ENCODE data around the gene NDST4. TPM values are rescaled to one million over a fixed set of nuclear protein-coding genes. Genes with fewer than 3 reads are reported as not detected.

Gene NDST4
- total and polyA plus RNA-seq, 5 donors, result not detected

- intact Hi-C loops (cut with DNase I), result no loop called here
- 79% methylated on average over 1 of the region's 1 CpG for WGBS
- ATAC-seq (no peak), DNase-seq (no peak)
- Histone ChIP-seq H3K9me3 (ENCODE audit: control insufficient read depth, low read length) (no peaks in the 10 kb centered on the region), H3K4me3 (ENCODE audit: low read length) (no peak overlapping the region), H3K4me1 (ENCODE audit: control insufficient read depth, insufficient read depth, low read length) (no peaks in the 10 kb centered on the region), H3K27ac (ENCODE audit: low read length) (no peak overlapping the region), H3K27me3 (ENCODE audit: control insufficient read depth, insufficient read depth) (no peaks in the 10 kb centered on the region)
Measured at GRCh38 chr4:115119804-115120352, 6.5 kb upstream of the NDST4 start.

GRCh38 chr4:115117651-115118050 is 4.2 kb upstream of the NDST4 start:
- no peaks in the 10 kb centered on the region for H3K27me3 ChIP-seq (ENCODE audit: control insufficient read depth, insufficient read depth)
- intact Hi-C loops (cut with DNase I), result no loop called here
- H3K9me3 ChIP-seq (ENCODE audit: control insufficient read depth, low read length), result no peaks in the 10 kb centered on the region
- H3K4me3 ChIP-seq (ENCODE audit: low read length), result no peak overlapping the region
- no peak for ATAC-seq
- no peaks in the 10 kb centered on the region for H3K4me1 ChIP-seq (ENCODE audit: control insufficient read depth, insufficient read depth, low read length)
- no peak overlapping the region for H3K27ac ChIP-seq (ENCODE audit: low read length)
- no peak for DNase-seq
- 47% methylated on average over 3 of the region's 3 CpGs for WGBS

GRCh38 chr4:115110191-115111181 is 2.9 kb downstream of the NDST4 start:
- ATAC-seq, result no peak
- Histone ChIP-seq H3K27me3 (ENCODE audit: control insufficient read depth, insufficient read depth) (no peaks in the 10 kb centered on the region), H3K9me3 (ENCODE audit: control insufficient read depth, low read length) (no peaks in the 10 kb centered on the region), H3K27ac (ENCODE audit: low read length) (no peak overlapping the region), H3K4me3 (ENCODE audit: low read length) (no peak overlapping the region), H3K4me1 (ENCODE audit: control insufficient read depth, insufficient read depth, low read length) (no peaks in the 10 kb centered on the region)
- WGBS, result 55% methylated on average over 4 of the region's 4 CpGs
- intact Hi-C loops (cut with DNase I), result no loop called here
- no peak for DNase-seq

GRCh38 chr4:115108850-115109249 is 4.6 kb downstream of the NDST4 start:
- DNase-seq, result no peak
- ATAC-seq, result no peak
- intact Hi-C loops (cut with DNase I), result no loop called here
- H3K4me3 ChIP-seq (ENCODE audit: low read length), result no peak overlapping the region
- H3K4me1 ChIP-seq (ENCODE audit: control insufficient read depth, insufficient read depth, low read length), result no peaks in the 10 kb centered on the region
- H3K27me3 ChIP-seq (ENCODE audit: control insufficient read depth, insufficient read depth), result no peaks in the 10 kb centered on the region
- H3K9me3 ChIP-seq (ENCODE audit: control insufficient read depth, low read length), result no peaks in the 10 kb centered on the region
- H3K27ac ChIP-seq (ENCODE audit: low read length), result no peak overlapping the region

- intact Hi-C loops (cut with DNase I), result no loop called here
- Histone ChIP-seq H3K27ac (ENCODE audit: low read length) (no peak overlapping the region), H3K4me1 (ENCODE audit: control insufficient read depth, insufficient read depth, low read length) (no peaks in the 10 kb centered on the region), H3K27me3 (ENCODE audit: control insufficient read depth, insufficient read depth) (no peaks in the 10 kb centered on the region), H3K4me3 (ENCODE audit: low read length) (no peak overlapping the region), H3K9me3 (ENCODE audit: control insufficient read depth, low read length) (no peaks in the 10 kb centered on the region)
- ATAC-seq (no peak), DNase-seq (no peak)
Measured at GRCh38 chr4:115107411-115107810, 6.0 kb downstream of the NDST4 start.

- intact Hi-C loops (cut with DNase I), result no loop called here
Measured at GRCh38 chr4:115101675-115102074, 11.7 kb downstream of the NDST4 start.

GRCh38 chr4:115090483-115091075 is 22.8 kb downstream of the NDST4 start:
- intact Hi-C loops (cut with DNase I), result no loop called here
- no peak for ATAC-seq
- WGBS, result 6% methylated on average over 4 of the region's 4 CpGs

More at GRCh38 chr4:115101675-115102074, 11.7 kb downstream of the NDST4 start:
- Histone ChIP-seq H3K27ac (ENCODE audit: low read length) (no peak overlapping the region), H3K4me1 (ENCODE audit: control insufficient read depth, insufficient read depth, low read length) (no peaks in the 10 kb centered on the region), H3K4me3 (ENCODE audit: low read length) (no peak overlapping the region), H3K9me3 (ENCODE audit: control insufficient read depth, low read length) (no peaks in the 10 kb centered on the region), H3K27me3 (ENCODE audit: control insufficient read depth, insufficient read depth) (no peaks in the 10 kb centered on the region)
- no peak for ATAC-seq
- 49% methylated on average over 3 of the region's 3 CpGs for WGBS
- no peak for DNase-seq

GRCh38 chr4:115082633-115083032 is 30.8 kb downstream of the NDST4 start:
- Histone ChIP-seq H3K4me3 (ENCODE audit: low read length) (no peak overlapping the region), H3K27me3 (ENCODE audit: control insufficient read depth, insufficient read depth) (no peaks in the 10 kb centered on the region), H3K9me3 (ENCODE audit: control insufficient read depth, low read length) (no peaks in the 10 kb centered on the region), H3K4me1 (ENCODE audit: control insufficient read depth, insufficient read depth, low read length) (no peaks in the 10 kb centered on the region), H3K27ac (ENCODE audit: low read length) (no peak overlapping the region)
- intact Hi-C loops (cut with DNase I), result no loop called here
- no peak for ATAC-seq
- 77% methylated on average over 2 of the region's 2 CpGs for WGBS
- DNase-seq, result no peak

More at GRCh38 chr4:115090483-115091075, 22.8 kb downstream of the NDST4 start:
- no peaks in the 10 kb centered on the region for H3K9me3 ChIP-seq (ENCODE audit: control insufficient read depth, low read length)
- H3K27ac ChIP-seq (ENCODE audit: low read length), result no peak overlapping the region
- no peaks in the 10 kb centered on the region for H3K27me3 ChIP-seq (ENCODE audit: control insufficient read depth, insufficient read depth)
- no peak for DNase-seq
- H3K4me3 ChIP-seq (ENCODE audit: low read length), result no peak overlapping the region
- no peaks in the 10 kb centered on the region for H3K4me1 ChIP-seq (ENCODE audit: control insufficient read depth, insufficient read depth, low read length)

- ATAC-seq (no peak), DNase-seq (no peak)
- WGBS, result 83% methylated on average over 7 of the region's 7 CpGs
- Histone ChIP-seq H3K9me3 (ENCODE audit: control insufficient read depth, low read length) (no peaks in the 10 kb centered on the region), H3K4me3 (ENCODE audit: low read length) (no peak overlapping the region), H3K27ac (ENCODE audit: low read length) (no peak overlapping the region), H3K4me1 (ENCODE audit: control insufficient read depth, insufficient read depth, low read length) (no peaks in the 10 kb centered on the region), H3K27me3 (ENCODE audit: control insufficient read depth, insufficient read depth) (no peaks in the 10 kb centered on the region)
- intact Hi-C loops (cut with DNase I), result no loop called here
Measured at GRCh38 chr4:115076691-115077090, 36.7 kb downstream of the NDST4 start.

GRCh38 chr4:115058533-115058932 is 54.9 kb downstream of the NDST4 start:
- Histone ChIP-seq H3K9me3 (ENCODE audit: control insufficient read depth, low read length) (no peaks in the 10 kb centered on the region), H3K27me3 (ENCODE audit: control insufficient read depth, insufficient read depth) (no peaks in the 10 kb centered on the region), H3K4me3 (ENCODE audit: low read length) (no peak overlapping the region), H3K4me1 (ENCODE audit: control insufficient read depth, insufficient read depth, low read length) (no peaks in the 10 kb centered on the region), H3K27ac (ENCODE audit: low read length) (no peak overlapping the region)
- 31% methylated on average over 1 of the region's 1 CpG for WGBS
- no peak for DNase-seq
- ATAC-seq, result no peak
- intact Hi-C loops (cut with DNase I), result no loop called here

- DNase-seq (no peak), ATAC-seq (no peak)
- no peaks in the 10 kb centered on the region for H3K9me3 ChIP-seq (ENCODE audit: control insufficient read depth, low read length)
- intact Hi-C loops (cut with DNase I), result no loop called here
- no peaks in the 10 kb centered on the region for H3K27me3 ChIP-seq (ENCODE audit: control insufficient read depth, insufficient read depth)
- H3K4me3 ChIP-seq (ENCODE audit: low read length), result no peak overlapping the region
- no peak overlapping the region for H3K27ac ChIP-seq (ENCODE audit: low read length)
- H3K4me1 ChIP-seq (ENCODE audit: control insufficient read depth, insufficient read depth, low read length), result no peaks in the 10 kb centered on the region
- 79% methylated on average over 4 of the region's 4 CpGs for WGBS
Measured at GRCh38 chr4:115054836-115055235, 58.6 kb downstream of the NDST4 start.
